Gastroesophageal sphincter (tissue), 4 donors: ENCODE data around the gene MARCHF4. TPM values are rescaled to one million over a fixed set of nuclear protein-coding genes. Genes with fewer than 3 reads are reported as not detected.

Experiments
- ATAC-seq: fragments of 150-250 bp; one replicate; pipeline ENCODE4 v1.9.1; 2016; ENCODE audit warnings: mild to moderate bottlenecking, moderate library complexity
- H3K27ac ChIP-seq, 4 donors: fragments of 200-600 bp; sonication (generic) in 3 of 4; 1 replicate in 3 of 4; 2 replicates in 1 of 4; pipeline ENCODE4 v1.5.1; 2016 to 2019
- H3K27me3 ChIP-seq: fragments of 200-600 bp; sonication (generic); one replicate; pipeline ENCODE4 v1.5.1; 2019
- H3K36me3 ChIP-seq, 2 donors: fragments of 200-600 bp; sonication (generic); one replicate each; pipeline ENCODE4 v1.5.1; 2019; ENCODE audit warnings: control low read depth in 1 of 2
- H3K4me1 ChIP-seq, 3 donors: fragments of 200-600 bp; sonication (generic); 1 replicate in 2 of 3; 2 replicates in 1 of 3; pipeline ENCODE4 v1.5.1; 2016 to 2019; ENCODE audit warnings: control low read depth in 2 of 3
- H3K4me3 ChIP-seq, 2 donors: fragments of 200-600 bp; sonication (generic); one replicate each; pipeline ENCODE4 v1.5.1; 2019; ENCODE audit warnings: mild to moderate bottlenecking in 1 of 2, moderate library complexity in 1 of 2
- H3K9me3 ChIP-seq, 3 donors: fragments of 200-600 bp; sonication (generic); one replicate each; pipeline ENCODE4 v1.5.1; 2017 to 2019; ENCODE audit warnings: control low read depth in 2 of 3
- CTCF ChIP-seq, 4 experiments: fragments of 200-600 bp in 2 of 4; fragments of 450-650 bp in 2 of 4; sonication (generic) in 1 of 4; IDR thresholded peaks; one replicate each; pipeline ENCODE4 v1.5.1; 2017 to 2019; ENCODE audit warnings: antibody characterized with exemption in 4 of 4, mild to moderate bottlenecking in 2 of 4, moderate library complexity in 2 of 4
- EP300 ChIP-seq: sonication (generic); formaldehyde crosslinking; IDR thresholded peaks from one replicate; pipeline ENCODE4 v1.6.1; 2017; ENCODE audit warnings: antibody characterized with exemption, mild to moderate bottlenecking
- POLR2A ChIP-seq, 2 donors: fragments of 450-650 bp; IDR thresholded peaks; one replicate each; pipeline ENCODE4 v1.6.1; 2017; ENCODE audit warnings: antibody characterized with exemption in 2 of 2, mild to moderate bottlenecking in 2 of 2, moderate library complexity in 1 of 2
- POLR2AphosphoS5 ChIP-seq: sonication (generic); formaldehyde crosslinking; IDR thresholded peaks from one replicate; pipeline ENCODE4 v1.6.1; 2017; ENCODE audit warnings: antibody characterized with exemption
- WGBS, 2 donors: methylation state at CpG; one replicate each; pipeline ENCODE4 v1.1.5; 2018; ENCODE audit warnings: low coverage in 1 of 2; 5-methylcytosine and 5-hydroxymethylcytosine counted together
- total RNA-seq, 4 donors: library from RNA; depleted of rRNA; stranded (reverse); fragments of >200 nt; gene quantifications; one replicate each; pipeline ENCODE4 v1.1.0, GENCODE V29; 2016

Gene MARCHF4
- total RNA-seq, 4 donors from 2014 or later: not detected

DNA sequence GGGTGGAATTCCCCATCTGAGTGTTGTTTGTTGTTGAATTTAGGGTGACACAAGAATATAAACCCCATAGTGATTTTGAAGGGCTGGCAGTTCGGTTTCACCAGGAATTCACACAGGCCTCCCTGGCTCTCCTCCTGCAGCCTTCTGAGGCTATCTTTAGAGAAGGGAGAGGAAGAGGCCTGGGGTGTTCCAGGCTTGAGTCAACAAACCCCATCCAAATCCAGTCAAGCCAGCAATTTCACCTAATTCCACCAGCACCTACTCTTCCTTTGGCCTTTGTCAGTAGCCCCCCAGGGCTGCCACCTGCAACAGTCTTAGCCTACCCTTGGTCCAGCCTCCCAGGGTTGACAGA, 32.0 kb downstream of the MARCHF4 start:
- Histone ChIP-seq H3K27me3 (no peaks in the 10 kb centered on the region), H3K4me3 (no peak overlapping the region), H3K9me3 (no peaks in the 10 kb centered on the region), H3K4me1 (peaks cover 0 to 25% (median 15%) of the 10 kb centered on the region in 3 donors), H3K36me3 (no peaks in the 10 kb centered on the region), H3K27ac (peak overlapping the region in 3 of 4 donors; percentile 46 to 55 (median 47))
- no peak for TF ChIP-seq POLR2A (IDR thresholded peaks at IDR 0.05)
- no peak for TF ChIP-seq CTCF (IDR thresholded peaks at IDR 0.05)
- 0% methylated on average over 1 of the region's 1 CpG; no CpG with 5 or more reads in 1 of the 2 donors for WGBS, 2 donors
- no peak for ATAC-seq

- Histone ChIP-seq H3K4me3 (no peak overlapping the region), H3K27ac (peak overlapping the region in 3 of 4 donors; percentile 46 to 55 (median 47)), H3K9me3 (no peaks in the 10 kb centered on the region), H3K27me3 (no peaks in the 10 kb centered on the region), H3K4me1 (peaks cover 0 to 25% (median 15%) of the 10 kb centered on the region in 3 donors), H3K36me3 (no peaks in the 10 kb centered on the region)
- peak; percentile 54 for ATAC-seq
- TF ChIP-seq EP300 (no peak), POLR2AphosphoS5 (no peak), CTCF (IDR thresholded peaks at IDR 0.05) (no peak), POLR2A (IDR thresholded peaks at IDR 0.05) (no peak)
- WGBS, 2 donors: 33 to 46% methylated on average over 4 to 5 of the region's 7 CpGs
Observed at GRCh38 chr2:216339456-216340279, 32.6 kb downstream of the MARCHF4 start.

DNA sequence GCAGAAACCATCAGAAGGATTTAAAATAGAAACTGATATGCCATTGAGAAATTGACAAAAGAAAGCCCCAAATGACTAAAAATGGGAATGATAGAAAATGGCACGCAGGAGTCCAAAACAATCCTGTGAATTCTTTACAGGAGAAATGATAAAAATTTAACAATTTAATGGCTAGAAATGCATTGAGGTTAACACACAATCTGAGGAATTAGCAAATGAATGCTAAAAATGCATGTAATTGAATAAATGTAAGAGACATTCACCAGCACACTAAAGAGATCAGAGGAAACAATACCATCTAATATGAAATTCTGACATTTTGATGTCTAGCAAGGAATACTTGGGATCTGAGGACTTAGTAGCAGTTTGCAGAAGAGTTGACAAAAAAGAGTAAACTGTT, 37.0 kb downstream of the MARCHF4 start:
- no peak for ATAC-seq
- H3K4me1 ChIP-seq: peaks cover 0 to 12% (median 8%) of the 10 kb centered on the region in 3 donors
- H3K27me3 ChIP-seq: no peaks in the 10 kb centered on the region
- WGBS, 2 donors: 39% methylated on average over 1 of the region's 1 CpG; no CpG with 5 or more reads in 1 of the 2 donors
- H3K9me3 ChIP-seq: no peaks in the 10 kb centered on the region
- TF ChIP-seq POLR2AphosphoS5 (no peak), EP300 (no peak), CTCF (IDR thresholded peaks at IDR 0.05) (no peak), POLR2A (IDR thresholded peaks at IDR 0.05) (no peak)
- H3K4me3 ChIP-seq: no peak overlapping the region
- no peak overlapping the region for H3K27ac ChIP-seq
- no peaks in the 10 kb centered on the region for H3K36me3 ChIP-seq

DNA sequence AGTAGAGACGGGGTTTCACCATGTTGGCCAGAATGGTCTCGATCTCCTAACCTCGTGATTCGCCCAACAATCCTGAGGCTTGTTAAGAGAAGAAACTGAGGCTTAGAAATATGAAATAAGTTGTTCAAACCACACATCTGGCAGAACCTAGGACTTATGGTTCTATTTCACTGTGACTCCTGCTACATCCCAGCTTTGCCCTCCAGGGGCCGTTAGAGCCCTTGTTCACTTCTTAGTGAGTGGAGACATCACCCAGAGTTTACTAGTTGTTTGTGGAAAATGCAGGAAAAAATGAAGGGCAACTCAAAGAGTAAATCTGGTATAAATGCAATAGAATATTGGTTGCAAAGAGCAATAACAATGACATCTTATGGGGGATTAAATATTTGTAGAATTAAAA, 43.9 kb downstream of the MARCHF4 start:
- H3K27ac ChIP-seq: no peak overlapping the region
- no peaks in the 10 kb centered on the region for H3K36me3 ChIP-seq
- H3K9me3 ChIP-seq: no peaks in the 10 kb centered on the region
- H3K27me3 ChIP-seq: no peaks in the 10 kb centered on the region
- no peak for ATAC-seq
- 69 to 81% methylated on average over 2 to 5 of the region's 5 CpGs for WGBS, 2 donors
- TF ChIP-seq EP300 (no peak), POLR2A (IDR thresholded peaks at IDR 0.05) (no peak), POLR2AphosphoS5 (no peak), CTCF (IDR thresholded peaks at IDR 0.05) (no peak)
- H3K4me3 ChIP-seq: no peak overlapping the region
- H3K4me1 ChIP-seq: no peaks in the 10 kb centered on the region

- Histone ChIP-seq H3K27ac (no peak overlapping the region), H3K4me3 (no peak overlapping the region), H3K27me3 (no peaks in the 10 kb centered on the region), H3K4me1 (no peaks in the 10 kb centered on the region), H3K9me3 (no peaks in the 10 kb centered on the region), H3K36me3 (no peaks in the 10 kb centered on the region)
- TF ChIP-seq CTCF (IDR thresholded peaks at IDR 0.05) (no peak), POLR2AphosphoS5 (no peak), POLR2A (IDR thresholded peaks at IDR 0.05) (no peak), EP300 (no peak)
- ATAC-seq: no peak
- WGBS, 2 donors: 71 to 79% methylated on average over 1 of the region's 1 CpG
Observed at GRCh38 chr2:216327447-216327935, 44.8 kb downstream of the MARCHF4 start.
